K562 (cell line): ENCODE data around the gene RBM20. TPM values are rescaled to one million over a fixed set of nuclear protein-coding genes. Genes with fewer than 3 reads are reported as not detected.
A peak's percentile ranks its signal among the peaks of the same experiment; 100 is the strongest.

ENCODE experiments used
- ASH1L ChIP-seq: fragments of 450-650 bp; IDR thresholded peaks from 2 replicates; pipeline ENCODE4 v1.6.1; 2018; ENCODE audit warnings: borderline replicate concordance, mild to moderate bottlenecking, low read depth; ENCODE audit not compliant: partially characterized antibody
- DIDO1 ChIP-seq: fragments of 450-650 bp; IDR thresholded peaks from 2 replicates; pipeline ENCODE4 v1.6.1; 2016; ENCODE audit warnings: low read depth, missing biosample characterization, missing genetic modification characterization
- GATAD2A ChIP-seq: fragments of 450-650 bp; IDR thresholded peaks from 2 replicates; pipeline ENCODE4 v1.6.1; 2017
- MCM3 ChIP-seq: fragments of 450-650 bp; IDR thresholded peaks from 2 replicates; pipeline ENCODE4 v1.6.1; 2016
- MTA1 ChIP-seq: fragments of 450-650 bp; IDR thresholded peaks from 2 replicates; pipeline ENCODE4 v1.6.1; 2017; ENCODE audit warnings: borderline replicate concordance
- NCOA2 ChIP-seq, 2 experiments: fragments of 450-650 bp; IDR thresholded peaks; 2 replicates each; pipeline ENCODE4 v1.6.1; 2018; ENCODE audit warnings: mild to moderate bottlenecking in 2 of 2, moderate library complexity in 1 of 2; ENCODE audit not compliant: partially characterized antibody in 2 of 2
- NFATC3 ChIP-seq: fragments of 450-650 bp; IDR thresholded peaks from 2 replicates; pipeline ENCODE4 v1.6.1; 2017; ENCODE audit warnings: mild to moderate bottlenecking
- POLR2G ChIP-seq: fragments of 200-400 bp; formaldehyde crosslinking; IDR thresholded peaks from 2 replicates; pipeline ENCODE4 v1.6.1; 2017; ENCODE audit warnings: low read depth, mild to moderate bottlenecking, antibody characterized with exemption, low read length, moderate library complexity
- RBM15 ChIP-seq: fragments of 200-400 bp; formaldehyde crosslinking; IDR thresholded peaks from 2 replicates; pipeline ENCODE4 v1.6.1; 2018; ENCODE audit warnings: mild to moderate bottlenecking, low read length, moderate library complexity; ENCODE audit not compliant: insufficient read depth
- SREBF1 ChIP-seq: fragments of 150-350 bp; IDR thresholded peaks from 2 replicates; pipeline ENCODE4 v1.6.1; 2014; ENCODE audit warnings: antibody characterized with exemption, low read depth, low read length, borderline replicate concordance
- WHSC1 ChIP-seq: IDR thresholded peaks from one replicate; pipeline ENCODE4 v1.6.1; 2012; ENCODE audit warnings: low read length, control low read depth, inconsistent platforms
- ZFP1 ChIP-seq: fragments of 450-650 bp; formaldehyde crosslinking; IDR thresholded peaks from 2 replicates; pipeline ENCODE4 v1.4.0; 2020; ENCODE audit warnings: mild to moderate bottlenecking, mixed read lengths
- ZNF766 ChIP-seq: fragments of 200-800 bp; sonication (Bioruptor generic); conservative IDR thresholded peaks from 2 replicates; pipeline ENCODE4 v1.6.1; 2016; ENCODE audit warnings: missing genetic modification characterization, missing compliant biosample characterization
- polyA plus RNA-seq, 8 experiments: library from polyadenylated mRNA; depleted of rRNA in 4 of 8; stranded (reverse) in 5 of 8; unstranded in 3 of 8; fragments of >200 nt; fragmentation: Nextera tagmentation in 2 of 8; fragmentation: Illumina TruSeq in 1 of 8; extraction: Ambion mirVana in 2 of 8; extraction: Trizol in 1 of 8; gene quantifications; 2 replicates each; pipeline versions ENCODE4 v1.2.1 to v1.2.3, GENCODE V29; 2011 to 2014; ENCODE audit warnings: inconsistent platforms in 1 of 8, missing spikeins in 1 of 8
- total RNA-seq, 7 experiments: library from RNA; depleted of rRNA in 6 of 7; stranded (reverse); fragments of >200 nt in 6 of 7; fragmentation: Illumina TruSeq in 2 of 7; extraction: Trizol in 2 of 7; gene quantifications; 2 replicates each; pipeline versions ENCODE4 v1.2.1 to v1.2.3, GENCODE V29; 2011 to 2021; ENCODE audit warnings: low replicate concordance in 1 of 7
- TF ChIP-seq, protein P1 (sequence below): fragments of 450-650 bp; IDR thresholded peaks from 2 replicates; pipeline ENCODE4 v1.6.1; 2014; ENCODE audit warnings: low read depth, mild to moderate bottlenecking, moderate library complexity, borderline replicate concordance
- TF ChIP-seq, protein P2 (sequence below): fragments of 450-650 bp; conservative IDR thresholded peaks from 2 replicates; pipeline ENCODE4 v1.6.1; 2016; ENCODE audit warnings: missing genetic modification characterization, low read depth, mild to moderate bottlenecking, control low read depth, missing compliant biosample characterization
- TF ChIP-seq, protein P3 (sequence below): sonication (generic); formaldehyde crosslinking; IDR thresholded peaks from 2 replicates; pipeline ENCODE4 v1.9.0; 2022; ENCODE audit warnings: mild to moderate bottlenecking, missing genetic modification reagents
- TF ChIP-seq, protein P4 (sequence below): fragments of 450-650 bp; IDR thresholded peaks from 2 replicates; pipeline ENCODE4 v1.6.1; 2018; ENCODE audit warnings: mild to moderate bottlenecking, low read depth; ENCODE audit not compliant: partially characterized antibody

The RBM20 gene
- total and polyA plus RNA-seq, 9 of the 15 experiments (the other 6 are each of a cell fraction or from before 2014, with no cell fraction given): 0.63 to 5.7 (median 3.2) TPM

DNA sequence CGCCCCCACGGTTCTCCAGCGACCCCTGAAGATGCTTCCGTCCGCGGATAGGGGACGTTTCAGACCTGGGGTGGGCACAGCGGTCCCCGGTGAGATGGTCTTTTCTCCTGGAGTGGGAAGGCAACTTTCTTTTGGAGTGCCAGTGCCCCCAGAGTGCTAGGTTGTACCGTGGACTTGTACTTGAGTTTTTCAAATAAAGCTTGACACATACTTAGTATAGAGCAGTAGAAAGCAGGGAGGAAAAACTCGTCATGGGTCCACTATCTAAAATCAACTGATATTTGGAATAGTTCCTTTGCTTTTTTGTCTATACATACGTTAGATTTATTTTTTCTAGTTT is 28.4 kb downstream of the RBM20 start (continued):
- TF ChIP-seq, protein P1, sequence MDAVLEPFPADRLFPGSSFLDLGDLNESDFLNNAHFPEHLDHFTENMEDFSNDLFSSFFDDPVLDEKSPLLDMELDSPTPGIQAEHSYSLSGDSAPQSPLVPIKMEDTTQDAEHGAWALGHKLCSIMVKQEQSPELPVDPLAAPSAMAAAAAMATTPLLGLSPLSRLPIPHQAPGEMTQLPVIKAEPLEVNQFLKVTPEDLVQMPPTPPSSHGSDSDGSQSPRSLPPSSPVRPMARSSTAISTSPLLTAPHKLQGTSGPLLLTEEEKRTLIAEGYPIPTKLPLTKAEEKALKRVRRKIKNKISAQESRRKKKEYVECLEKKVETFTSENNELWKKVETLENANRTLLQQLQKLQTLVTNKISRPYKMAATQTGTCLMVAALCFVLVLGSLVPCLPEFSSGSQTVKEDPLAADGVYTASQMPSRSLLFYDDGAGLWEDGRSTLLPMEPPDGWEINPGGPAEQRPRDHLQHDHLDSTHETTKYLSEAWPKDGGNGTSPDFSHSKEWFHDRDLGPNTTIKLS: no peak
- TF ChIP-seq ZNF766 (CRISPR knock-in tag): no peak
- no peak for TF ChIP-seq ASH1L
- no peak for TF ChIP-seq POLR2G
- TF ChIP-seq SREBF1: no peak
- TF ChIP-seq WHSC1: no peak
- TF ChIP-seq NCOA2 (IDR thresholded peaks at IDR 0.05; ENCODE audit: partially characterized antibody in 2 of 2): no peak
- TF ChIP-seq, protein P2, sequence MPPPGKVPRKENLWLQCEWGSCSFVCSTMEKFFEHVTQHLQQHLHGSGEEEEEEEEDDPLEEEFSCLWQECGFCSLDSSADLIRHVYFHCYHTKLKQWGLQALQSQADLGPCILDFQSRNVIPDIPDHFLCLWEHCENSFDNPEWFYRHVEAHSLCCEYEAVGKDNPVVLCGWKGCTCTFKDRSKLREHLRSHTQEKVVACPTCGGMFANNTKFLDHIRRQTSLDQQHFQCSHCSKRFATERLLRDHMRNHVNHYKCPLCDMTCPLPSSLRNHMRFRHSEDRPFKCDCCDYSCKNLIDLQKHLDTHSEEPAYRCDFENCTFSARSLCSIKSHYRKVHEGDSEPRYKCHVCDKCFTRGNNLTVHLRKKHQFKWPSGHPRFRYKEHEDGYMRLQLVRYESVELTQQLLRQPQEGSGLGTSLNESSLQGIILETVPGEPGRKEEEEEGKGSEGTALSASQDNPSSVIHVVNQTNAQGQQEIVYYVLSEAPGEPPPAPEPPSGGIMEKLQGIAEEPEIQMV (tag): no peak
- no peak for TF ChIP-seq MCM3
- no peak for TF ChIP-seq NFATC3
- TF ChIP-seq RBM15: no peak
- 0 out of 2 replicates have a peak, but pooled peaks have one; percentile 44 for TF ChIP-seq MTA1
- 0 out of 2 replicates have a peak, but pooled peaks have one; percentile 21 for TF ChIP-seq GATAD2A
- no peak for TF ChIP-seq ZFP1 (CRISPR knock-in tag)
- TF ChIP-seq, protein P3, sequence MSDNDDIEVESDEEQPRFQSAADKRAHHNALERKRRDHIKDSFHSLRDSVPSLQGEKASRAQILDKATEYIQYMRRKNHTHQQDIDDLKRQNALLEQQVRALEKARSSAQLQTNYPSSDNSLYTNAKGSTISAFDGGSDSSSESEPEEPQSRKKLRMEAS (CRISPR knock-in tag): no peak
- TF ChIP-seq, protein P4, sequence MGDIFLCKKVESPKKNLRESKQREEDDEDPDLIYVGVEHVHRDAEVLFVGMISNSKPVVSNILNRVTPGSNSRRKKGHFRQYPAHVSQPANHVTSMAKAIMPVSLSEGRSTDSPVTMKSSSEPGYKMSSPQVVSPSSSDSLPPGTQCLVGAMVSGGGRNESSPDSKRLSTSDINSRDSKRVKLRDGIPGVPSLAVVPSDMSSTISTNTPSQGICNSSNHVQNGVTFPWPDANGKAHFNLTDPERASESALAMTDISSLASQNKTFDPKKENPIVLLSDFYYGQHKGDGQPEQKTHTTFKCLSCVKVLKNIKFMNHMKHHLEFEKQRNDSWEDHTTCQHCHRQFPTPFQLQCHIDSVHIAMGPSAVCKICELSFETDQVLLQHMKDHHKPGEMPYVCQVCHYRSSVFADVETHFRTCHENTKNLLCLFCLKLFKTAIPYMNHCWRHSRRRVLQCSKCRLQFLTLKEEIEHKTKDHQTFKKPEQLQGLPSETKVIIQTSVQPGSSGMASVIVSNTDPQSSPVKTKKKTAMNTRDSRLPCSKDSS: no peak
- no peak for TF ChIP-seq DIDO1 (tag)
